GM23248 (cell line): Measurements from ENCODE around the gene ALDH5A1. TPM values are rescaled to one million over a fixed set of nuclear protein-coding genes. Genes with fewer than 3 reads are reported as not detected.
A peak's percentile ranks its signal among the peaks of the same experiment; 100 is the strongest.

Source experiments
- DNase-seq: peaks from one replicate; pipeline ENCODE4 v3.0.0-alpha.2; 2015
- H2AFZ ChIP-seq: fragments of 200-600 bp; sonication (generic); 2 replicates; pipeline ENCODE4 v1.6.1; 2016; ENCODE audit warnings: antibody characterized with exemption
- H3F3A ChIP-seq: fragments of 200-600 bp; sonication (generic); 2 replicates; pipeline ENCODE4 v1.6.1; 2016; ENCODE audit warnings: mild to moderate bottlenecking, antibody characterized with exemption, mixed run types; ENCODE audit not compliant: insufficient read depth
- H3K27ac ChIP-seq: fragments of 200-600 bp; sonication (generic); 2 replicates; pipeline ENCODE4 v1.5.1; 2016; ENCODE audit warnings: mild to moderate bottlenecking
- H3K27me3 ChIP-seq: fragments of 200-600 bp; sonication (generic); replicated peaks from 2 replicates; pipeline ENCODE4 v1.6.1; 2016; ENCODE audit warnings: mild to moderate bottlenecking; ENCODE audit not compliant: insufficient read depth
- H3K36me3 ChIP-seq: fragments of 200-600 bp; sonication (generic); 2 replicates; pipeline ENCODE4 v1.6.1; 2016; ENCODE audit warnings: low read depth, mild to moderate bottlenecking
- H3K4me1 ChIP-seq: fragments of 200-600 bp; sonication (generic); 2 replicates; pipeline ENCODE4 v1.6.1; 2016; ENCODE audit warnings: mild to moderate bottlenecking; ENCODE audit not compliant: insufficient read depth
- H3K4me2 ChIP-seq: fragments of 200-600 bp; sonication (generic); one replicate; pipeline ENCODE4 v1.6.1; 2016; ENCODE audit warnings: mild to moderate bottlenecking; ENCODE audit not compliant: unreplicated experiment
- H3K4me3 ChIP-seq: fragments of 200-600 bp; sonication (generic); 2 replicates; pipeline ENCODE4 v1.5.1; 2016; ENCODE audit warnings: mild to moderate bottlenecking
- H3K79me2 ChIP-seq: fragments of 200-600 bp; sonication (generic); 2 replicates; pipeline ENCODE4 v1.6.1; 2016; ENCODE audit warnings: mild to moderate bottlenecking; ENCODE audit not compliant: insufficient read depth
- H3K9ac ChIP-seq: fragments of 200-600 bp; sonication (generic); 2 replicates; pipeline ENCODE4 v1.6.1; 2016; ENCODE audit warnings: mild to moderate bottlenecking
- H3K9me2 ChIP-seq: fragments of 200-600 bp; sonication (generic); 2 replicates; pipeline ENCODE4 v1.6.1; 2016; ENCODE audit warnings: mixed run types, mild to moderate bottlenecking, moderate library complexity; ENCODE audit not compliant: insufficient read depth
- H3K9me3 ChIP-seq: fragments of 200-600 bp; sonication (generic); one replicate; pipeline ENCODE4 v1.6.1; 2017; ENCODE audit warnings: low read depth
- H4K20me1 ChIP-seq: fragments of 200-600 bp; sonication (generic); 2 replicates; pipeline ENCODE4 v1.6.0; 2016; ENCODE audit not compliant: insufficient read depth
- EZH2 ChIP-seq: fragments of 200-600 bp; sonication (generic); IDR thresholded peaks from 2 replicates; pipeline ENCODE4 v1.6.1; 2018; ENCODE audit warnings: antibody characterized with exemption, mild to moderate bottlenecking; ENCODE audit not compliant: insufficient read depth, poor library complexity, severe bottlenecking
- EZH2phosphoT487 ChIP-seq: fragments of 200-600 bp; sonication (generic); IDR thresholded peaks from 2 replicates; pipeline ENCODE4 v1.6.1; 2018; ENCODE audit warnings: antibody characterized with exemption, moderate library complexity, mild to moderate bottlenecking, low read depth; ENCODE audit not compliant: insufficient read depth
- WGBS, 2 experiments: methylation state at CpG; one replicate each; pipeline ENCODE4 v1.1.6; 2015 to 2017; ENCODE audit warnings: low lambda C conversion rate in 2 of 2, low coverage in 1 of 2; ENCODE audit errors: missing lambda C conversion rate in 2 of 2; 5-methylcytosine and 5-hydroxymethylcytosine counted together
- in situ Hi-C: fragments of 300-500 bp; cut with MboI; formaldehyde crosslinking; loops from 2 replicates; pipeline ENCODE4 v1.15.0; 2020
- polyA plus RNA-seq: library from polyadenylated mRNA; unstranded; fragments of >200 nt; fragmentation: Nextera tagmentation; extraction: Ambion mirVana; gene quantifications from 2 replicates; pipeline ENCODE4 v1.2.1, GENCODE V29; 2016
- total RNA-seq: library from RNA; depleted of rRNA; stranded (reverse); fragments of >200 nt; shearing (Covaris generic); gene quantifications from 2 replicates; pipeline ENCODE4 v1.2.3, GENCODE V29; 2014; rRNA removed

The ALDH5A1 gene
- total RNA-seq (0.86 and 1.1 TPM in 2 replicates), polyA plus RNA-seq (1.0 and 1.1 TPM in 2 replicates)

DNA sequence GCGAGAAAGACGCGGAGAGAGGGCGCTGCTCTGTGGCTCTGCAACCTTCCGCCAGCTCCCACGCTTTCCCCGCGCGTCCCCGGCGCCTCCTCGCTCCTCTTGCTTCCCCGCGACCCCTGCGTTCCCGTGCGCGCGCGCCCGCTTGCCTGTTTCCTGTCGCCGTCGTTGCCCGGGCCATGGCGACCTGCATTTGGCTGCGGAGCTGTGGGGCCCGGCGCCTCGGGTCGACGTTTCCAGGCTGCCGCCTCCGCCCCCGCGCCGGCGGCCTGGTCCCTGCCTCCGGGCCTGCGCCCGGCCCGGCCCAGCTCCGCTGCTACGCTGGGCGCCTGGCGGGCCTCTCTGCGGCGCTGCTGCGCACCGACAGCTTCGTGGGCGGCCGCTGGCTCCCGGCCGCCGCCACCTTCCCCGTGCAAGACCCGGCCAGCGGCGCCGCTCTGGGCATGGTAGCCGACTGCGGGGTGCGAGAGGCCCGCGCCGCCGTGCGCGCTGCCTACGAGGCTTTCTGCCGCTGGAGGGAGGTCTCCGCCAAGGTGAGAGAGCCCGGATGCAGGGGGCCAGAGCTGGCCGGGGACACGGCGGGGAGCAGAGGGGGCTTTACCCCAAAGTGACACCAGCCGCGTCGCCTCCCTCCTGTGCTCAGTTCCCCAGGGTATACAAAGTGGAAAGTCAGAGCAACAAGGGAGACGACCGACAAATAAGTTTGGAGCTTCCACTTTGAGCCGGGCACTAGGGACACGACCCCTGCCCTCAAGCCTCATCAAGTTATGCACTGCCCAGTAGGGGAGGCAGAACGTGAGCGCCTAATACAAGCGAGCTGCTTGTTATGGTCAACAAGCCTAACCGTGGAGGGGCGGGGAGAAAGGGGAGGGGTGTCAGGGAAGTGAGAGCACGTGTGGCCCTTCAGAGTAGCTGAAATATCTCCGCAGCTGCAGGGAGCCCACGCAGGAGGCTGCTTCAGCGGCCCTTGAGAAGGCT lies at the start of gene ALDH5A1:
Gene ALDH5A1, plus strand, starts transcription at position 149 of the 975 bp plus-strand sequence. Its CDS starts 28 bp downstream, at position 177.
- peak within 1 kb of the TSS; percentile 94 for H3K4me2 ChIP-seq
- H3K9ac ChIP-seq, result peak within 1 kb of the TSS; percentile 68
- peak; percentile 82 for DNase-seq
- H3K9me2 ChIP-seq, result no peaks in the 10 kb centered on the region
- H3K27me3 ChIP-seq, result no peaks in the 10 kb centered on the region
- no peaks in the 10 kb centered on the region for H3K4me1 ChIP-seq
- H3K27ac ChIP-seq, result no peak within 1 kb of the TSS
- peak within 1 kb of the TSS; percentile 78 for H3K4me3 ChIP-seq
- TF ChIP-seq EZH2 (no peak), EZH2phosphoT487 (no peak)
- WGBS, 2 experiments, result 1 to 2% methylated on average over 73 to 84 of the region's 93 CpGs
- no peaks in the 10 kb centered on the region for H3K79me2 ChIP-seq
- no peaks in the 10 kb centered on the region for H3K36me3 ChIP-seq
- peak within 1 kb of the TSS; percentile 96 for H2AFZ ChIP-seq
- H3F3A ChIP-seq, result no peaks in the 10 kb centered on the region
- H4K20me1 ChIP-seq, result no peaks in the 10 kb centered on the region
- H3K9me3 ChIP-seq, result no peaks in the 10 kb centered on the region
- in situ Hi-C loops, result no loop called here

GRCh38 chr6:24445704-24446103 lies 49.1 kb upstream of the ALDH5A1 start:
- H3K4me2 ChIP-seq, result no peak overlapping the region
- no peak overlapping the region for H3K4me3 ChIP-seq
- H3K27me3 ChIP-seq, result no peaks in the 10 kb centered on the region
- 54% methylated on average over 4 of the region's 4 CpGs for WGBS, 2 experiments
- no peaks in the 10 kb centered on the region for H3K9me3 ChIP-seq
- no peaks in the 10 kb centered on the region for H4K20me1 ChIP-seq
- H3K79me2 ChIP-seq, result no peaks in the 10 kb centered on the region
- no peak overlapping the region for H3K9ac ChIP-seq
- no peaks in the 10 kb centered on the region; the same call in 1 of the 2 replicates for H3F3A ChIP-seq
- H3K36me3 ChIP-seq, result no peaks in the 10 kb centered on the region
- H3K4me1 ChIP-seq, result no peaks in the 10 kb centered on the region
- no peak overlapping the region for H3K27ac ChIP-seq
- no peak for DNase-seq
- no peak overlapping the region for H2AFZ ChIP-seq
- in situ Hi-C loops, result no loop called here
- TF ChIP-seq EZH2 (no peak), EZH2phosphoT487 (no peak)
- H3K9me2 ChIP-seq, result no peaks in the 10 kb centered on the region

DNA sequence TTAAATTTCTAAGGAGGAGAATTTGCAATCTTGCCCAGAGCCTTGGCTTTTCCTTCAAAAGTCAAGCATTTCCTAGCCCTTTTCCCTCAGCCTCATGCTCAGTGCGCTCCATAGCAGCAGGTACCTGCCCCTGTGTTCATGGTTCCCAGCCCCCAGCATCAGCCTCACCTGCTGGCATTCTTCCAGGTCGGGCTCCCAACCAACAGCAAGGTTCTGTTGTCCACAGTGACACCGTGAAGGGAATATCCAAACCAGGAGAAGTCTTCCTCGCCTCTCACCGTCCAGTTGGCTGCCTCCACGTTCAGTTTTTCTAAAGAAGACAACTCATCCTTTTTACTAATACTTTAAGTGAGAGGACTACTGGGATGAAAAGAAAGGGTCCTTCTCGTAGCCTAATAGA lies 48.1 kb upstream of the ALDH5A1 start:
- 67 to 68% methylated on average over 7 of the region's 7 CpGs for WGBS, 2 experiments
- no peaks in the 10 kb centered on the region for H3K4me1 ChIP-seq
- no peaks in the 10 kb centered on the region for H3K36me3 ChIP-seq
- no peak overlapping the region for H2AFZ ChIP-seq
- in situ Hi-C loops, result no loop called here
- H3K9ac ChIP-seq, result no peak overlapping the region
- no peak overlapping the region for H3K27ac ChIP-seq
- H4K20me1 ChIP-seq, result no peaks in the 10 kb centered on the region
- TF ChIP-seq EZH2 (no peak), EZH2phosphoT487 (no peak)
- no peaks in the 10 kb centered on the region for H3K79me2 ChIP-seq
- no peak overlapping the region for H3K4me2 ChIP-seq
- no peaks in the 10 kb centered on the region for H3K9me2 ChIP-seq
- no peaks in the 10 kb centered on the region for H3K27me3 ChIP-seq
- DNase-seq, result no peak
- H3F3A ChIP-seq, result no peaks in the 10 kb centered on the region; the same call in 1 of the 2 replicates
- no peak overlapping the region for H3K4me3 ChIP-seq
- no peaks in the 10 kb centered on the region for H3K9me3 ChIP-seq

DNA sequence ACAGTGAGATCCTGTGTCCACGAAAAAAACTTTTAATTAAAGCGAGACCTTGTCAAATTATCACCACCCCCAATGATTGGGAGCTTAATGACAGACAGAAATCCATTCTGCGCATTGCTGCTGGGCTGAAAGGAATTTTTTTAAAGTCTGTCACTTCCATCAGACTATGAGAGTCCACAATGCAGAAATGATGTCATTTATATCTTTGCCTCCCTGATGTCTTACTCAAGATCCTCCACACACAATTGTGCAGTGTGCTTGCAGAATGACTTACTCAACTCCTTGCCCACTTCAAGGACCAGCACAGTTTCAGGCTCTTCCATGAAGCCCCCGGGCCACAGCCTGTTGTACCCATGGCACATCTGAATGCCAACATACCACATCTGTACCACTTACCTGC lies 46.4 kb upstream of the ALDH5A1 start:
- in situ Hi-C loops, result no loop called here
- TF ChIP-seq EZH2 (no peak), EZH2phosphoT487 (no peak)
- 52 to 55% methylated on average over 4 of the region's 4 CpGs for WGBS, 2 experiments
- Histone ChIP-seq H3K4me1 (no peaks in the 10 kb centered on the region), H3K9me2 (no peaks in the 10 kb centered on the region), H2AFZ (no peak overlapping the region), H3F3A (no peaks in the 10 kb centered on the region; the same call in 1 of the 2 replicates), H3K4me3 (no peak overlapping the region), H3K9ac (no peak overlapping the region), H3K4me2 (no peak overlapping the region), H3K36me3 (no peaks in the 10 kb centered on the region), H3K9me3 (no peaks in the 10 kb centered on the region), H4K20me1 (no peaks in the 10 kb centered on the region), H3K79me2 (no peaks in the 10 kb centered on the region), H3K27ac (no peak overlapping the region), H3K27me3 (no peaks in the 10 kb centered on the region)
- DNase-seq, result no peak
